8988T (cell line): Measurements from ENCODE around the gene ADARB2.

Source experiments
- DNase-seq: peaks from one replicate; pipeline ENCODE4 v3.0.0; 2011

Gene ADARB2

GRCh38 chr10:1155791-1156615, 581.3 kb downstream of the ADARB2 start:
- no peak for DNase-seq

GRCh38 chr10:1154531-1155295, 582.6 kb downstream of the ADARB2 start:
- DNase-seq = no peak

GRCh38 chr10:1153805-1154351, 583.4 kb downstream of the ADARB2 start:
- DNase-seq = no peak

GRCh38 chr10:1153251-1153763, 584.0 kb downstream of the ADARB2 start:
- no peak for DNase-seq

GRCh38 chr10:1152386-1153250, 584.7 kb downstream of the ADARB2 start:
- DNase-seq = no peak

- DNase-seq = no peak
Observed at GRCh38 chr10:1151076-1152033, 586.0 kb downstream of the ADARB2 start.

- no peak for DNase-seq
Observed at GRCh38 chr10:1150638-1150955, 586.7 kb downstream of the ADARB2 start.

GRCh38 chr10:1149793-1150637, 587.3 kb downstream of the ADARB2 start:
- DNase-seq = no peak

GRCh38 chr10:1148855-1149605, 588.3 kb downstream of the ADARB2 start:
- no peak for DNase-seq

GRCh38 chr10:1147810-1148209, 589.5 kb downstream of the ADARB2 start:
- DNase-seq = no peak

GRCh38 chr10:1142596-1142995, 594.7 kb downstream of the ADARB2 start:
- no peak for DNase-seq

- no peak for DNase-seq
Observed at GRCh38 chr10:1141701-1142100, 595.6 kb downstream of the ADARB2 start.

GRCh38 chr10:1141261-1141660, 596.1 kb downstream of the ADARB2 start:
- no peak for DNase-seq

- no peak for DNase-seq
Observed at GRCh38 chr10:1138529-1138928, 598.8 kb downstream of the ADARB2 start.

GRCh38 chr10:1137499-1138163, 599.7 kb downstream of the ADARB2 start:
- no peak for DNase-seq

GRCh38 chr10:1136268-1136667, 601.1 kb downstream of the ADARB2 start:
- no peak for DNase-seq

GRCh38 chr10:1134156-1134555, 603.2 kb downstream of the ADARB2 start:
- no peak for DNase-seq

- DNase-seq = no peak
Observed at GRCh38 chr10:1133495-1134045, 603.8 kb downstream of the ADARB2 start.

GRCh38 chr10:1132584-1132983, 604.7 kb downstream of the ADARB2 start:
- DNase-seq = no peak
